Testis (tissue), 2 donors: ENCODE results near the gene GTPBP6.

Experiments
- CTCF ChIP-seq, 3 experiments: fragments of 450-650 bp in 2 of 3; fragments of 200-600 bp in 1 of 3; sonication (generic) in 1 of 3; IDR thresholded peaks; one replicate each; pipeline ENCODE4 v1.5.1; 2016 to 2019; ENCODE audit warnings: antibody characterized with exemption in 3 of 3, mild to moderate bottlenecking in 2 of 3, moderate library complexity in 1 of 3
- POLR2A ChIP-seq: fragments of 450-650 bp; IDR thresholded peaks from one replicate; pipeline ENCODE4 v1.6.1; 2017; ENCODE audit warnings: antibody characterized with exemption, mild to moderate bottlenecking, moderate library complexity

- TF ChIP-seq CTCF (IDR thresholded peaks at IDR 0.05) (no peak), POLR2A (no peak)
Measured at GRCh38 chrX:264634-265455, 53.8 kb downstream of the GTPBP6 start.
